K562 (cell line): ENCODE data around the gene RIN3. TPM values are rescaled to one million over a fixed set of nuclear protein-coding genes. Genes with fewer than 3 reads are reported as not detected.

Source experiments
- IRF9 ChIP-seq: fragments of 450-650 bp; IDR thresholded peaks from 2 replicates; pipeline ENCODE4 v1.6.1; 2016; ENCODE audit warnings: missing biosample characterization, missing genetic modification characterization
- KLF10 ChIP-seq: fragments of 250-450 bp; sonication (Bioruptor Pico); IDR thresholded peaks from 2 replicates; pipeline ENCODE4 v1.6.1; 2021; ENCODE audit warnings: matching md5 sums
- NCOA4 ChIP-seq: fragments of 450-650 bp; IDR thresholded peaks from 2 replicates; pipeline ENCODE4 v1.6.1; 2018; ENCODE audit warnings: mild to moderate bottlenecking; ENCODE audit not compliant: partially characterized antibody
- NFE2 ChIP-seq: IDR thresholded peaks from 2 replicates; pipeline ENCODE4 v1.6.1; 2014; ENCODE audit warnings: antibody characterized with exemption, low read depth
- RBM22 ChIP-seq: fragments of 200-400 bp; formaldehyde crosslinking; IDR thresholded peaks from 2 replicates; pipeline ENCODE4 v1.6.1; 2018; ENCODE audit warnings: low read length, low read depth; ENCODE audit not compliant: poor library complexity, severe bottlenecking
- RBM25 ChIP-seq: fragments of 200-400 bp; formaldehyde crosslinking; IDR thresholded peaks from 2 replicates; pipeline ENCODE4 v1.6.1; 2018; ENCODE audit warnings: low read length, low read depth, moderate library complexity; ENCODE audit not compliant: severe bottlenecking
- ZFP36 ChIP-seq: fragments of 150-350 bp; IDR thresholded peaks from 2 replicates; pipeline ENCODE4 v1.6.1; 2018; ENCODE audit warnings: low read length, low read depth; ENCODE audit not compliant: partially characterized antibody
- polyA plus RNA-seq, 8 experiments: library from polyadenylated mRNA; depleted of rRNA in 4 of 8; stranded (reverse) in 5 of 8; unstranded in 3 of 8; fragments of >200 nt; fragmentation: Nextera tagmentation in 2 of 8; fragmentation: Illumina TruSeq in 1 of 8; extraction: Ambion mirVana in 2 of 8; extraction: Trizol in 1 of 8; gene quantifications; 2 replicates each; pipeline versions ENCODE4 v1.2.1 to v1.2.3, GENCODE V29; 2011 to 2014; ENCODE audit warnings: inconsistent platforms in 1 of 8, missing spikeins in 1 of 8
- total RNA-seq, 7 experiments: library from RNA; depleted of rRNA in 6 of 7; stranded (reverse); fragments of >200 nt in 6 of 7; fragmentation: Illumina TruSeq in 2 of 7; extraction: Trizol in 2 of 7; gene quantifications; 2 replicates each; pipeline versions ENCODE4 v1.2.1 to v1.2.3, GENCODE V29; 2011 to 2021; ENCODE audit warnings: low replicate concordance in 1 of 7
- TF ChIP-seq, protein P1 (sequence below): fragments of 450-650 bp; IDR thresholded peaks from 2 replicates; pipeline ENCODE4 v1.6.1; 2016; ENCODE audit warnings: mild to moderate bottlenecking, moderate library complexity

The RIN3 gene
- total and polyA plus RNA-seq, 9 of the 15 experiments (the other 6 are each of a cell fraction or from before 2014, with no cell fraction given), result 0.01 to 0.49 (median 0.08) TPM; not detected in 5

GRCh38 chr14:92560106-92560865, 46.7 kb downstream of the RIN3 start (continued):
- TF ChIP-seq IRF9 (tag), result no peak
- no peak for TF ChIP-seq NFE2
- TF ChIP-seq ZFP36, result no peak
- TF ChIP-seq NCOA4, result no peak
- no peak for TF ChIP-seq RBM22
- peak; percentile 40 for TF ChIP-seq RBM25
- TF ChIP-seq, protein P1, sequence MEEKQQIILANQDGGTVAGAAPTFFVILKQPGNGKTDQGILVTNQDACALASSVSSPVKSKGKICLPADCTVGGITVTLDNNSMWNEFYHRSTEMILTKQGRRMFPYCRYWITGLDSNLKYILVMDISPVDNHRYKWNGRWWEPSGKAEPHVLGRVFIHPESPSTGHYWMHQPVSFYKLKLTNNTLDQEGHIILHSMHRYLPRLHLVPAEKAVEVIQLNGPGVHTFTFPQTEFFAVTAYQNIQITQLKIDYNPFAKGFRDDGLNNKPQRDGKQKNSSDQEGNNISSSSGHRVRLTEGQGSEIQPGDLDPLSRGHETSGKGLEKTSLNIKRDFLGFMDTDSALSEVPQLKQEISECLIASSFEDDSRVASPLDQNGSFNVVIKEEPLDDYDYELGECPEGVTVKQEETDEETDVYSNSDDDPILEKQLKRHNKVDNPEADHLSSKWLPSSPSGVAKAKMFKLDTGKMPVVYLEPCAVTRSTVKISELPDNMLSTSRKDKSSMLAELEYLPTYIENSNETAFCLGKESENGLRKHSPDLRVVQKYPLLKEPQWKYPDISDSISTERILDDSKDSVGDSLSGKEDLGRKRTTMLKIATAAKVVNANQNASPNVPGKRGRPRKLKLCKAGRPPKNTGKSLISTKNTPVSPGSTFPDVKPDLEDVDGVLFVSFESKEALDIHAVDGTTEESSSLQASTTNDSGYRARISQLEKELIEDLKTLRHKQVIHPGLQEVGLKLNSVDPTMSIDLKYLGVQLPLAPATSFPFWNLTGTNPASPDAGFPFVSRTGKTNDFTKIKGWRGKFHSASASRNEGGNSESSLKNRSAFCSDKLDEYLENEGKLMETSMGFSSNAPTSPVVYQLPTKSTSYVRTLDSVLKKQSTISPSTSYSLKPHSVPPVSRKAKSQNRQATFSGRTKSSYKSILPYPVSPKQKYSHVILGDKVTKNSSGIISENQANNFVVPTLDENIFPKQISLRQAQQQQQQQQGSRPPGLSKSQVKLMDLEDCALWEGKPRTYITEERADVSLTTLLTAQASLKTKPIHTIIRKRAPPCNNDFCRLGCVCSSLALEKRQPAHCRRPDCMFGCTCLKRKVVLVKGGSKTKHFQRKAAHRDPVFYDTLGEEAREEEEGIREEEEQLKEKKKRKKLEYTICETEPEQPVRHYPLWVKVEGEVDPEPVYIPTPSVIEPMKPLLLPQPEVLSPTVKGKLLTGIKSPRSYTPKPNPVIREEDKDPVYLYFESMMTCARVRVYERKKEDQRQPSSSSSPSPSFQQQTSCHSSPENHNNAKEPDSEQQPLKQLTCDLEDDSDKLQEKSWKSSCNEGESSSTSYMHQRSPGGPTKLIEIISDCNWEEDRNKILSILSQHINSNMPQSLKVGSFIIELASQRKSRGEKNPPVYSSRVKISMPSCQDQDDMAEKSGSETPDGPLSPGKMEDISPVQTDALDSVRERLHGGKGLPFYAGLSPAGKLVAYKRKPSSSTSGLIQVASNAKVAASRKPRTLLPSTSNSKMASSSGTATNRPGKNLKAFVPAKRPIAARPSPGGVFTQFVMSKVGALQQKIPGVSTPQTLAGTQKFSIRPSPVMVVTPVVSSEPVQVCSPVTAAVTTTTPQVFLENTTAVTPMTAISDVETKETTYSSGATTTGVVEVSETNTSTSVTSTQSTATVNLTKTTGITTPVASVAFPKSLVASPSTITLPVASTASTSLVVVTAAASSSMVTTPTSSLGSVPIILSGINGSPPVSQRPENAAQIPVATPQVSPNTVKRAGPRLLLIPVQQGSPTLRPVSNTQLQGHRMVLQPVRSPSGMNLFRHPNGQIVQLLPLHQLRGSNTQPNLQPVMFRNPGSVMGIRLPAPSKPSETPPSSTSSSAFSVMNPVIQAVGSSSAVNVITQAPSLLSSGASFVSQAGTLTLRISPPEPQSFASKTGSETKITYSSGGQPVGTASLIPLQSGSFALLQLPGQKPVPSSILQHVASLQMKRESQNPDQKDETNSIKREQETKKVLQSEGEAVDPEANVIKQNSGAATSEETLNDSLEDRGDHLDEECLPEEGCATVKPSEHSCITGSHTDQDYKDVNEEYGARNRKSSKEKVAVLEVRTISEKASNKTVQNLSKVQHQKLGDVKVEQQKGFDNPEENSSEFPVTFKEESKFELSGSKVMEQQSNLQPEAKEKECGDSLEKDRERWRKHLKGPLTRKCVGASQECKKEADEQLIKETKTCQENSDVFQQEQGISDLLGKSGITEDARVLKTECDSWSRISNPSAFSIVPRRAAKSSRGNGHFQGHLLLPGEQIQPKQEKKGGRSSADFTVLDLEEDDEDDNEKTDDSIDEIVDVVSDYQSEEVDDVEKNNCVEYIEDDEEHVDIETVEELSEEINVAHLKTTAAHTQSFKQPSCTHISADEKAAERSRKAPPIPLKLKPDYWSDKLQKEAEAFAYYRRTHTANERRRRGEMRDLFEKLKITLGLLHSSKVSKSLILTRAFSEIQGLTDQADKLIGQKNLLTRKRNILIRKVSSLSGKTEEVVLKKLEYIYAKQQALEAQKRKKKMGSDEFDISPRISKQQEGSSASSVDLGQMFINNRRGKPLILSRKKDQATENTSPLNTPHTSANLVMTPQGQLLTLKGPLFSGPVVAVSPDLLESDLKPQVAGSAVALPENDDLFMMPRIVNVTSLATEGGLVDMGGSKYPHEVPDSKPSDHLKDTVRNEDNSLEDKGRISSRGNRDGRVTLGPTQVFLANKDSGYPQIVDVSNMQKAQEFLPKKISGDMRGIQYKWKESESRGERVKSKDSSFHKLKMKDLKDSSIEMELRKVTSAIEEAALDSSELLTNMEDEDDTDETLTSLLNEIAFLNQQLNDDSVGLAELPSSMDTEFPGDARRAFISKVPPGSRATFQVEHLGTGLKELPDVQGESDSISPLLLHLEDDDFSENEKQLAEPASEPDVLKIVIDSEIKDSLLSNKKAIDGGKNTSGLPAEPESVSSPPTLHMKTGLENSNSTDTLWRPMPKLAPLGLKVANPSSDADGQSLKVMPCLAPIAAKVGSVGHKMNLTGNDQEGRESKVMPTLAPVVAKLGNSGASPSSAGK, result no peak
- no peak for TF ChIP-seq KLF10 (CRISPR knock-in tag)
